Measurements from ENCODE around the gene DHX30.

DHX30 gene

GRCh38 chr3:47852604-47853602 lies 50.0 kb downstream of the DHX30 start:
- DNase-seq (ENCODE audit: low read depth, low spot score), result no peak

GRCh38 chr3:47854267-47854666 lies 51.3 kb downstream of the DHX30 start:
- DNase-seq (ENCODE audit: low read depth, low spot score), result no peak

- no peak for DNase-seq (ENCODE audit: low read depth, low spot score)
Measured at GRCh38 chr3:47854720-47855455, 52.0 kb downstream of the DHX30 start.

- no peak for DNase-seq (ENCODE audit: low read depth, low spot score)
Measured at GRCh38 chr3:47855461-47856383, 52.8 kb downstream of the DHX30 start.

- no peak for DNase-seq (ENCODE audit: low read depth, low spot score)
Measured at GRCh38 chr3:47856669-47857068, 53.7 kb downstream of the DHX30 start.

- no peak for DNase-seq (ENCODE audit: low read depth, low spot score)
Measured at GRCh38 chr3:47857151-47857550, 54.2 kb downstream of the DHX30 start.

GRCh38 chr3:47859956-47860605 lies 57.1 kb downstream of the DHX30 start:
- no peak for DNase-seq (ENCODE audit: low read depth, low spot score)

GRCh38 chr3:47863391-47864128 lies 60.6 kb downstream of the DHX30 start:
- no peak for DNase-seq (ENCODE audit: low read depth, low spot score)

- DNase-seq (ENCODE audit: low read depth, low spot score), result no peak
Measured at GRCh38 chr3:47865192-47865591, 62.3 kb downstream of the DHX30 start.

GRCh38 chr3:47867451-47868044 lies 64.6 kb downstream of the DHX30 start:
- no peak for DNase-seq (ENCODE audit: low read depth, low spot score)

- DNase-seq (ENCODE audit: low read depth, low spot score), result no peak
Measured at GRCh38 chr3:47868306-47868705, 65.4 kb downstream of the DHX30 start.

GRCh38 chr3:47870156-47870555 lies 67.2 kb downstream of the DHX30 start:
- no peak for DNase-seq (ENCODE audit: low read depth, low spot score)

- no peak for DNase-seq (ENCODE audit: low read depth, low spot score)
Measured at GRCh38 chr3:47870702-47871260, 67.8 kb downstream of the DHX30 start.

- DNase-seq (ENCODE audit: low read depth, low spot score), result no peak
Measured at GRCh38 chr3:47871389-47871788, 68.5 kb downstream of the DHX30 start.

- no peak for DNase-seq (ENCODE audit: low read depth, low spot score)
Measured at GRCh38 chr3:47872916-47873315, 70.0 kb downstream of the DHX30 start.

- no peak for DNase-seq (ENCODE audit: low read depth, low spot score)
Measured at GRCh38 chr3:47874438-47874837, 71.5 kb downstream of the DHX30 start.

- DNase-seq (ENCODE audit: low read depth, low spot score), result no peak
Measured at GRCh38 chr3:47874913-47875312, 72.0 kb downstream of the DHX30 start.

- no peak for DNase-seq (ENCODE audit: low read depth, low spot score)
Measured at GRCh38 chr3:47877290-47877689, 74.4 kb downstream of the DHX30 start.

GRCh38 chr3:47877719-47878118 lies 74.8 kb downstream of the DHX30 start:
- no peak for DNase-seq (ENCODE audit: low read depth, low spot score)

- DNase-seq (ENCODE audit: low read depth, low spot score), result no peak
Measured at GRCh38 chr3:47882338-47882737, 79.4 kb downstream of the DHX30 start.
